Right renal cortex interstitium (tissue), 3 donors: Measurements from ENCODE around the gene PGA5. TPM values are rescaled to one million over a fixed set of nuclear protein-coding genes. Genes with fewer than 3 reads are reported as not detected.
"Not testable (repeated sequence)": the region's sequence is repeated elsewhere in the genome, so short reads cannot be mapped to it uniquely, and the experiment has no call there.

Source experiments
- DNase-seq, 3 donors: peaks; one replicate each; pipeline ENCODE4 v3.0.0-alpha.2; 2013; ENCODE audit warnings: low read depth in 3 of 3, low spot score in 2 of 3
- polyA plus RNA-seq, 3 donors: library from polyadenylated mRNA; unstranded; fragments of 120-200 nt; gene quantifications; one replicate each; pipeline ENCODE4 v1.2.1, GENCODE V29; 2013; ENCODE audit not compliant: insufficient read length in 3 of 3

PGA5 gene
- polyA plus RNA-seq = under 1 TPM in 1 of 3 donors, not detected in 2; 0.17 TPM

GRCh38 chr11:61240875-61241274 is at the start of gene PGA5:
Gene PGA5 (plus strand): TSS chr11:61241175. CDS start chr11:61241227, 52 bp downstream.
- not testable (repeated sequence) for DNase-seq

- no peak for DNase-seq
Measured at GRCh38 chr11:61193596-61193995, 47.4 kb upstream of the PGA5 start.

- no peak for DNase-seq
Measured at GRCh38 chr11:61194169-61194671, 46.8 kb upstream of the PGA5 start.

GRCh38 chr11:61194981-61195695 is 45.8 kb upstream of the PGA5 start:
- no peak for DNase-seq

- DNase-seq = no peak
Measured at GRCh38 chr11:61195719-61196118, 45.3 kb upstream of the PGA5 start.

GRCh38 chr11:61198361-61198760 is 42.6 kb upstream of the PGA5 start:
- DNase-seq = no peak

- no peak for DNase-seq
Measured at GRCh38 chr11:61198948-61199523, 41.9 kb upstream of the PGA5 start.

- DNase-seq = no peak
Measured at GRCh38 chr11:61201476-61201875, 39.5 kb upstream of the PGA5 start.

- not testable (repeated sequence) for DNase-seq
Measured at GRCh38 chr11:61202950-61203746, 37.8 kb upstream of the PGA5 start, which contains the start of gene PGA3. Gene PGA3 (plus strand): TSS chr11:61203515. CDS start chr11:61203565, 50 bp downstream.

- DNase-seq = not testable (repeated sequence)
Measured at GRCh38 chr11:61203873-61204272, 37.1 kb upstream of the PGA5 start.

- not testable (repeated sequence) for DNase-seq
Measured at GRCh38 chr11:61204502-61205059, 36.4 kb upstream of the PGA5 start.

GRCh38 chr11:61207636-61208310 is 33.2 kb upstream of the PGA5 start:
- not testable (repeated sequence) for DNase-seq

GRCh38 chr11:61210629-61211028 is 30.3 kb upstream of the PGA5 start:
- not testable (repeated sequence) for DNase-seq

- DNase-seq = not testable (repeated sequence)
Measured at GRCh38 chr11:61211327-61211952, 29.5 kb upstream of the PGA5 start.

GRCh38 chr11:61212202-61212601 is 28.8 kb upstream of the PGA5 start:
- not testable (repeated sequence) for DNase-seq

- not testable (repeated sequence) for DNase-seq
Measured at GRCh38 chr11:61213711-61214324, 27.2 kb upstream of the PGA5 start.

- not testable (repeated sequence) for DNase-seq
Measured at GRCh38 chr11:61218306-61218705, 22.7 kb upstream of the PGA5 start.

GRCh38 chr11:61219016-61219415 is 22.0 kb upstream of the PGA5 start:
- DNase-seq = not testable (repeated sequence)

GRCh38 chr11:61222047-61222446 is 18.9 kb upstream of the PGA5 start, which contains the start of gene PGA4:
Gene PGA4 (plus strand): TSS chr11:61222347. CDS start chr11:61222401, 54 bp downstream.
- DNase-seq = not testable (repeated sequence)
